Activated CD4-positive, alpha-beta T cell treated with anti-CD3 and anti-CD28 coated beads, Interleukin-2, amount 50 U/mL, for 1 hour (primary cell): ENCODE results near the gene SAMD13.

ENCODE experiments used
- DNase-seq: peaks from one replicate; pipeline ENCODE4 v3.0.0-alpha.2; 2020

Gene SAMD13

DNA sequence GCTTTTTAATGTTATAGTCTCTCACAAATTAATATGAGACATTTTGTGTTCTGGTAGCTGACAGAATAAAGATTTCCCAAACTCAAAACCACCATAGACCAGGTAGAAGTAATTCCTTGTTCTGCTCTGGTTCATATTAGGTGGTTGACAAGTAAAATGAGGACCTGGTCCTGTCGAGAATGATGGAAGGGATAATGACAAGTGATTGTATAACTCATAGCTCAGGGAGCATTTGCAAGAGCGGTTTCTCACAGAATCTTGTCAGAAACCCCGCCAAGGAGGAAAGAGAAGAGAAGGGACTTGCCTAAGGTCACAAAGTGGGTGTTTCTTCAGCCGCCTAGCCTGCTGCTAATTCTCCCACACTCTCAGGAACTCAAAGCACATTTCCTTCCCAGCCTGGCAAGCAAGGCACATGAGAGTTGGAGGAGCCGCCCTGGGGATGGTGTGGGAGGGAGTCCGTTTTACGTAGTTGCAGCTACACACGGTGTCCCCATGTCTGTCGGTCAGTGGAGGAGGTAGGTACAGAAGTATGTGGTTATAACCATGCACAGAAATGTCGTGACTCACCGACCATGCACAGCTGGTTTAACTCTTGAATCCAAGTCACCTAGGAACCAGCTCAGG, 46.5 kb downstream of the SAMD13 start:
- no peak for DNase-seq

DNA sequence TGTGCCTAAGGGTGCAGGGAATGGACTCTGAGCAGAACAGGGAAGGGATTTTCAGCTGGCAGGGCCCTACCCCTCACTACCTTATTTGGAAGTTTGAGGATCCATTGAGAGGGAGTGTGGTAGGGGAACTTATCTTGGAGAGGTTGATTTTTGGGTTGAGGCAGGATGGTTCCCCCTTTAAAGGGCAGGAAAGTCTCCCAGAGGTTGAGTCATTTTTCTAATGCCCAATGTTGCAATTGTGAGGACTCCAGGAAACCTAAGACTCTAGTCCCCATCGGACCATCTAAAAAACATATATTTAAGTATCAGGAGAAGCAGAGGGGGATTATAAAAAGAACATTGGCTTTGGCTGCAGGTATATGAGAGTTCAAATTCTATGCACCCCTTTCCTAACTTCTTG, 47.3 kb downstream of the SAMD13 start:
- DNase-seq = no peak

- DNase-seq = no peak
These were observed 48.6 kb downstream of the SAMD13 start for GRCh38 chr1:84350104-84350503.

- no peak for DNase-seq
These were observed 49.0 kb downstream of the SAMD13 start for GRCh38 chr1:84350550-84350949.

DNA sequence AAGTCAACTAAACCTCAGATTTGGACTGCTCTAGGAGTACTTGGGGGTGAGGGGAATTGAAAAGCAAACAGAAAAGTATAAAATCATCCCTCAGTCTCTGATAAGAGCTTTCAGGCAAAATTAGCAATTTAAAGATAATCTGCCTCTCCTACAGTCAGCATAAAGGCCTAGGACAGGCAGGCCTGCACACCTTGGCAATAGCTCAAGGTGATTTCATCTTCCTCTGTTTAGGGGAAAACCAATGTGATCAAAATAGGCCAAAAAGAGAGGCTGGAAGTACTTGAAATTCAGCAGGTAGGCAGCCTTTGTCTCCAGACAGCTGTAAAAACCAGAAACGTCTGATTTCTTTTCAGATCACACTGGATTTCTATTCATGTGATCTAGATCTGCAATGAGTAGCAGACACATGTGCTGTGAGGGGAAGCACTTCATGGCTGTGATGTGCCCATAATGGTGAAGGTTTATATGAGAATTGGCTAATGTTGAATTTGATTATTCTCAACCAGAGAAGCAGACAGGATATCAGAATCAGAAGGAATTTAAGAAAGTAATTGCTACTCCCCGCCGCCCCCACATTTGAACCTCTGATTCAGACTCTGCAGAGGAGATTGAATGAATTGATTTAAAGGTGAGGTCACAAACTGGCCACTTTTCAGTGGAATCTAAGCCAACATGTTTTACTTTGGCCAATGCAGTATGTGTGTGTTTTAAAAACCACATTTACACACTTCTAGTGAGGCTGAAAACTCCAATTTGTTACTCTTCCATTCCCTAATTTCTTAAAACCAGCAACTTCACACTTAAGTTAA, 51.0 kb downstream of the SAMD13 start:
- no peak for DNase-seq

GRCh38 chr1:84353695-84354094, 52.2 kb downstream of the SAMD13 start:
- no peak for DNase-seq

DNA sequence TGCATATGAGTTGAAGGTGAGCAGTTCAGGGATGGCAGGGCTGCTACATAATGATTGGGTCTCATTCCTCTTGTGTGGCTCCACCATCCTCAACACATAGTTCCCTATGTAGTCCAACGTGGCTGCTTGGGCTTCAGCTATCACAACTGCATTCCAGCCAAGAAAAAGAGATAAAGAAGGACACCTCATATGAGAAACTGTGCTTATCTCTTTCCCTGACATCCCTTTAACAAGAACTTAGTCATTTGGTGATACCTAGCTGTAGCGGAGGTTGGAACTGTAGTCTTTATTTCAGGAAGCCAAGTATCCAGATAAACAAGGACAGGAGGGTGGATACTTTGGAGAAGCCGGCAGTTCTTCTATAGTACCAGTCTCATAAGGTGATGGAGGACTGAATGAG, 54.0 kb downstream of the SAMD13 start:
- DNase-seq = no peak

- DNase-seq = no peak
These were observed 55.4 kb downstream of the SAMD13 start for GRCh38 chr1:84356881-84357280.

DNA sequence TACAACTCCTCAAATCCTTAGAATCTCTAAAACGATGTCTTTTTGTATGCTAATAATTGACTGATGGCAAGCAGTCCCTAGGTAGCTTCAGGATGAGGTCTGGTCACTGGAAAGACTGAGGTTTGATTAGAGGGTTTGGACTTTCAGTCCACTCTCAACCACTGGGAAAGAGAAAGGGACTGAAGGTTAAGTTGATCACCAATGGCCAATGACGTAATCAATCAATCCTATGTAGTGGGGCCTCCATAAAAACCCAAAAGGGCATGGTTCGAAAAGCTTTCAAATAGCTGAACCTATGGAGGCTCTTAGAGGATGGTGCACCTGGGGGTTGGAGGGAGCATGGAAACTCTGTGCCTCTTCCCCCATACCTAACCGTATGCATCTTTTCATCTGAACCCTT, 57.2 kb downstream of the SAMD13 start:
- DNase-seq = no peak

GRCh38 chr1:84360316-84360715, 58.8 kb downstream of the SAMD13 start:
- no peak for DNase-seq

DNA sequence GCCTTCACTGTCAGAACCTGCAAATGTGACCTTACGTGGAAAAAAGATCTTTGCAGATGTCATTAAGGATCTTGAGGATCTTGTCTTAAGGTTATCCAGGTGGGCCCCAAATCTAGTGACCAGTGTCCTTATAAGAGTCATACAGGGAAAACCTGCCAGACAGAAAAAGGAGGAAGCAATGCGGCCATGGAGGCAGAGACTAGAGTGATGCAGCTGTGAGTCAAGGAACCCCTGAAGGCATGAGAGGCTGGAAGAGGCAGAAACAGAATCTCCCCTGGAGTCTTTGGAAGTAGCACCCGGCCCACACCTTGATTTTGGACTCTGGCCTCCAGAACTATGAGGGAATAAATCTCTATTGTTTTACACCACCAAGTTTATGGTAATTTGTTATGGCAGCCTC, 60.3 kb downstream of the SAMD13 start:
- no peak for DNase-seq

DNA sequence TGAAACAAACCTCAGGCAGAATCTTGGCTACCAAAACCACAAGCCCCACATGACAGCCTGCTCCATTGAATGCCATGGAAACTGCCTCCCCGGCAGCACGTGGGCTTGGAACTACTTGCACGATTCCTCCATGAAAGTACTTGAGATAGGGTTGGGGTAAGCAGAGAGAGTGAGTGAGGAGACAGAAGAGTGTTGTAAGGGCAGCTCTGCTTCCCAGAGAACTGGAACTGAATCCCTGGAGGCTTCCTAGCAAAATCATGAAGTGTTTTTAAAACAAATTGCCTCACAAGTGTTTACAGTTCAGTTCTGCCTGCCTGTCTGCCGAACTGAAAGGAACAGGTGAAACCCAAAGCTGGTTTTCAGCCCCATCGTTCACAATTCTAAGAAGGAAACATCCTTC, 61.5 kb downstream of the SAMD13 start:
- no peak for DNase-seq

DNA sequence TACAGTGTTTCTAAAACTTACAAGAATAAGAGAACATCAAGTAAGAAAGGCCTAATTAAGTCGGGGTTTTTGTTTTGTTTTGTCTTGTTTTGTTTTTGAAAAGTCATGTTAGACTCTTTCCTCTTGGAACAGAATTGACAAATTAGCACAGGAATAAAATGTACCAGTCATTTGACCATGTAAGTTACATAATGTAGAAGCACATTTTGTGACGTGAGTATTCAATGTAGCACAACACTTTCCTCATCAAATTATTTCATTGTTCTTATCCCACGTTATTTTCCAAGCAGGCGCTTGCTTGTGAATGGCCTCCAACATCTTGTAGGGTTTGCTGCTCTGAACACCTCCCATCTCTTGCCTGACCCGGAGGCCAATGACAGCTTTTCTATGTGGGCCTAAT, 62.1 kb downstream of the SAMD13 start:
- DNase-seq = no peak

GRCh38 chr1:84365225-84366221, 64.0 kb downstream of the SAMD13 start:
- DNase-seq = no peak

DNA sequence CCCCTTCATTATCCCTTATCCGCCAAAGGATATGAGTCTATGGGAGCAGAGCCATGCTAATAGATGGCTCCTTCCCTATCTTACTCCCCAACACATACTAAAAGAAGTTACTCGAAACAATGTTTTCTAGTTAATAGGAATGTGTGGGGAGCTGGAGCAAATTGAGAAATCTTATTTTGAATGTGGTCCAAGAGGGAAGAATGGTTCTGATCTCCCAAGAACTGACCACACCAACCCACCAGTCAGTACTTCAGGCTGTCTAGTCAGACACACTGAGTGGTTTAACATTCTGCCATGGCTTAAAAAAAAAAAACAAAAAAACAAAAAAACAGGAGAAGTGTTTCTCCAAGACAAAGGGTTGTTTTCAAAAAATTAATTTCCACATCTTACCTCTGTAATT, 65.3 kb downstream of the SAMD13 start:
- no peak for DNase-seq

- DNase-seq = no peak
These were observed 65.7 kb downstream of the SAMD13 start for GRCh38 chr1:84367219-84367618.

- DNase-seq = no peak
These were observed 66.9 kb downstream of the SAMD13 start for GRCh38 chr1:84368441-84368840.

GRCh38 chr1:84370266-84370665, 68.8 kb downstream of the SAMD13 start:
- no peak for DNase-seq

DNA sequence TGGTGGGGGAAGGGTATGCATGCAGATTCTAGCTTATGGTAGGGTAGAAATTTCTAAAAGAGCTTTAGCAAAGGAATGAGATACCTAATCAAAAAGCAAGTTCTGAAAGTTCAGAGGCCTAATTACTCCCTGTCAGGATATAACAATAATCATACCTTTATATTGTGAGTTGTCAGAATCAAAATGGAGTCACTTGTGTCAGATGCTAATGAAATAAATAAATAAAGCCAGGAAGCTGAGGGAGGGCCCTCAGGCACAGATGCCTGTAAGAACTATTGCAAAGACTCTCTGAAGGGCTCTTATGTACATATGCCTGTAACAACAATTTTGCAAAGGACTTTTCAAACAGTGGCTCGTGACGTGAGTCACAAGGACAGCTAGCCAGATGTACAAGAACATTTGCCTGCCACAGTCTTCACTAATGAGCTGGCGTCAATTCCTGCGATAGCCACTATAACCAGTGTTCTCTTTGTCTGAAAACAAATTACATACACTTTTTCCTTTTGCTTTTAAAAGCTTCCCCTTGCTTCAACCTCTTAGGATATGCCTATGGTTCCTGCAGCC, 69.4 kb downstream of the SAMD13 start:
- DNase-seq = no peak

DNA sequence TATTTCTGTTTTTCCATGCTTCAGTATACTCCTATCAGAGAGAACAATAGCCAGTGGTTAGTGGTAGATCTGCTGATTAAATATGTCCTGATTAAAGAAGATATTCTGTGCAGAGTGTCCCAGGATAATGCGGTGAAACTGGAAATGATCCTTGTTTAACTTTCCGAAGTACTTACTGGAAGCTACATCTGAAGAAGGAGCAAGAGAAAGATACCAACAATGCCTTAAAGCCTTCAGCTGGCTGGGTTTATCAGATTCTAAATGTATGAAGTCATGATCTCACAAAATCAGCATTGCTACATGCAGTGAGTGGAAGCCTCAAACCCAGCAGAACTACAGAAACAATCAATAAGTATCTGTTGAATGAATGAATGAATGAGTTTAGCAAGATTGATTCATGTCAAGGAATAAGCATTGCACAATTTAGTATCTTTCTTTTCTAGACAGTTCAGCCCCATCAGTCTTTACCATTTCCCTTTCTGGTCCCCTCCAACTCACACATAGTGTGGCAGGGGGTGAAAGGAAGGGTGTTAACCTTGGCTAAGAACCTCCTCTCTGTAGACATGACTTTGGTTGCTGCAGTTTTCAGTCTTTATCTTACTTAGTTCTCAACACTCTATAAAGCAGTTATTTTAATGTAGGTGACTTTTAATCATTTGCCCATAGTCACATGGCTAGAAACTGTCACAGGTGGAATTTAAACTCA, 72.1 kb downstream of the SAMD13 start:
- no peak for DNase-seq

GRCh38 chr1:84374991-84375696, 73.6 kb downstream of the SAMD13 start:
- no peak for DNase-seq
